RWPE1 (cell line): Measurements from ENCODE around the gene UGCG.

Experiments
- CTCF ChIA-PET: fragments of 350-600 bp; sonication (Branson Sonifier 250); formaldehyde crosslinking; extraction: SDS; loops from one replicate; lab custom pipeline; 2021; lab: Yijun Ruan, JAX
- POLR2A ChIA-PET: fragments of 400-600 bp; formaldehyde crosslinking; extraction: SDS; loops from one replicate; lab custom pipeline; 2020; ENCODE audit warnings: antibody characterized with exemption; ENCODE audit not compliant: low non-redundant PET; lab: Yijun Ruan, JAX
- DNase-seq: peaks from one replicate; pipeline ENCODE4 v3.0.0; 2012; ENCODE audit warnings: low spot score
- H3K27ac ChIP-seq: fragments of 450-650 bp; 2 replicates; pipeline ENCODE4 v1.5.1; 2017
- CTCF ChIP-seq: fragments of 450-650 bp; conservative IDR thresholded peaks from 2 replicates; pipeline ENCODE4 v1.5.1; 2017; ENCODE audit warnings: low read depth, mild to moderate bottlenecking

UGCG gene

GRCh38 chr9:111934747-111935146 is 38.1 kb downstream of the UGCG start:
- CTCF ChIA-PET, result interaction anchor here (0.7 to 1.8 kb wide), 3 partner anchors 19 to 197 kb away, joined by 3 to 4 read pairs (median 3); no protein-coding TSS in a partner anchor
- POLR2A ChIA-PET, result no interaction called here
- TF ChIP-seq CTCF, result no peak
- H3K27ac ChIP-seq, result no peak overlapping the region
- no peak for DNase-seq

GRCh38 chr9:111936391-111936790 is 39.8 kb downstream of the UGCG start:
- CTCF ChIA-PET, result interaction anchor here (0.6 to 0.7 kb wide), 2 partner anchors 14 to 211 kb away, joined by 3 to 4 read pairs; no protein-coding TSS in a partner anchor
- no peak for DNase-seq
- POLR2A ChIA-PET, result no interaction called here
- no peak overlapping the region for H3K27ac ChIP-seq
- TF ChIP-seq CTCF, result no peak

DNA sequence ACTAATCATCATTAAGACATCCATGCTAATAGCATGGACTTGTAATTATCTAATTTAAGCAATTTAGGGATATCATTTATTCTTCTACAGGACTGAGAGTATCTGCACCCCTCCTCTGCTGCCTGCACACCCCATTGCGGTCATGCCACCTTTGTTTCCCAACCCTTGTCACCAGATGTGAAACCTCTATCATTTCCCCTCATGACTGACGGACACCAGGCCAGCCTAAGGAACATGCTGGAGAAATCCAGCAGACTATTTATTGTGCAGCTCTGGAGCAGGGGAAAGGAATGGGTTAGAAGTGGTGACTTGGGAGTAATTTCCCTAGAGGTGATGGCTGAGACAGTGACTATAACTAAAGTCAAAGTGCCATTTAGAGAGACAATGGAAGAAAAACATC is 40.7 kb downstream of the UGCG start:
- no peak for DNase-seq
- no peak for TF ChIP-seq CTCF
- CTCF ChIA-PET, result interaction anchor here (0.6 to 0.7 kb wide), 3 partner anchors 9 to 435 kb away, joined by 3 to 4 read pairs (median 3); no protein-coding TSS in a partner anchor
- POLR2A ChIA-PET, result no interaction called here
- H3K27ac ChIP-seq, result no peak overlapping the region

DNA sequence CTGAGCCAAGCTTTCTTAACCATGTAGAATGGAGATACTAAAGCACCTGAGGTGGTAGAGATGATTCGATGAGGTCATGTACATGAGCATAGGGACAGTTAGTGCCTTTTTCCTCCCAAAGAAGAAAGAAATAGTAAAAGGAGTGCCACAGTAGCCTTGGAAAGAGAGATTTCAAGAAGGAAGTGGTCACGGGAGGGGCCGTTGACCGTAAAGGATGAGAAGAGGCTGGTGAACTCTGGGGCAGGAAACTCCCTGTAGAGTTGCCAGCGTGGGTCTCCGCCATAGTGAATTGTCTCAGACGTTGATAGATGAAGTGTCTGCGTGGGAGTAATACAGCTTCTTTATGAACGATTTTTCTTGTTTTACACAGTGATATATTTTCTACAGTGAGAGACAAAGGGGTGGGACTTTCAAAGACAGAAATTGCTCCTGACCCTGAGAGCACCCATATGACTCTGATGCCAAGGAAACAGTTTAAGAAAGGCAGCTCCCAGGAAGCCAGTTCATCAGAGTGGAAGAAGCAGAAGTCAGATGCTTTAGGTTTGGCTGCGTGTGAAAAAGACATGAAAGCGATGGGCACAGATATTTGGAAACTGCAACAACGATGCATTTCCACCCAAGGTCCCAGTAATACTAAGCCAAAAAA is 41.3 kb downstream of the UGCG start:
- ChIA-PET CTCF (interaction anchor here (0.7 kb wide), 1 partner anchor 435 kb away, joined by 4 read pairs; no protein-coding TSS in a partner anchor), POLR2A (interaction anchor here (0.5 kb wide), 1 partner anchor 18 kb away, joined by 4 read pairs; no protein-coding TSS in a partner anchor)
- H3K27ac ChIP-seq, result no peak overlapping the region
- no peak for TF ChIP-seq CTCF
- DNase-seq, result no peak

GRCh38 chr9:111938427-111938800 is 41.8 kb downstream of the UGCG start:
- CTCF ChIA-PET, result interaction anchor here (0.5 to 0.6 kb wide), 2 partner anchors 34 to 41 kb away, joined by 4 read pairs; no protein-coding TSS in a partner anchor
- POLR2A ChIA-PET, result interaction anchor here (0.5 kb wide), 1 partner anchor 19 kb away, joined by 4 read pairs; no protein-coding TSS in a partner anchor
- TF ChIP-seq CTCF, result no peak
- no peak overlapping the region; the same call in 1 of the 2 replicates for H3K27ac ChIP-seq
- DNase-seq, result no peak

- no peak for TF ChIP-seq CTCF
- CTCF ChIA-PET, result no interaction called here
- H3K27ac ChIP-seq, result no peak overlapping the region
- DNase-seq, result no peak
- POLR2A ChIA-PET, result no interaction called here
Measured at GRCh38 chr9:111939322-111939721, 42.7 kb downstream of the UGCG start.
